IMR-90 (cell line): ENCODE measurements around the gene COL25A1. TPM values are rescaled to one million over a fixed set of nuclear protein-coding genes. Genes with fewer than 3 reads are reported as not detected.

Source experiments
- ATAC-seq: fragments of 200-7000 bp; cut with Tn5 transposase; 2 replicates; pipeline ENCODE4 v1.9.1; 2020; ENCODE audit warnings: low read depth, mild to moderate bottlenecking, moderate library complexity
- BruUV-seq: library from RNA; stranded (reverse); fragments of 400-500 nt; replicated peaks from 2 replicates; lab custom pipeline; 2021; lab: Mats Ljungman, UMichigan
- CTCF ChIA-PET: fragments of 300-600 bp; formaldehyde crosslinking; extraction: SDS; loops from one replicate; lab custom pipeline; 2021; ENCODE audit warnings: antibody characterized with exemption; lab: Yijun Ruan, JAX
- POLR2A ChIA-PET: fragments of 300-600 bp; sonication (Branson Sonifier 250); formaldehyde crosslinking; loops from one replicate; lab custom pipeline; 2022; ENCODE audit warnings: antibody characterized with exemption; ENCODE audit not compliant: unreplicated experiment; lab: Charles Lee
- DNase-seq: peaks from one replicate; pipeline ENCODE4 v3.0.0; 2013
- H2AFZ ChIP-seq: replicated peaks from 2 replicates; pipeline ENCODE3; 2013; ENCODE audit warnings: low read length, mild to moderate bottlenecking; ENCODE audit not compliant: poor library complexity
- H2AK5ac ChIP-seq: 2 replicates; pipeline ENCODE4 v1.6.1; 2013; ENCODE audit warnings: low read depth, low read length, inconsistent platforms
- H2AK9ac ChIP-seq: replicated peaks from 2 replicates; pipeline ENCODE3; 2013; ENCODE audit warnings: mild to moderate bottlenecking, low read depth, low read length, moderate library complexity; ENCODE audit not compliant: poor library complexity
- H2BK120ac ChIP-seq: 2 replicates; pipeline ENCODE4 v1.6.1; 2013; ENCODE audit warnings: low read depth, low read length, inconsistent platforms
- H2BK15ac ChIP-seq: 3 replicates; pipeline ENCODE4 v1.6.1; 2013; ENCODE audit warnings: low read depth, low read length, inconsistent platforms
- H2BK20ac ChIP-seq: 2 replicates; pipeline ENCODE4 v1.6.1; 2013; ENCODE audit warnings: low read depth, mild to moderate bottlenecking, inconsistent platforms, low read length, moderate library complexity
- H2BK5ac ChIP-seq: 2 replicates; pipeline ENCODE4 v1.6.1; 2013; ENCODE audit warnings: mild to moderate bottlenecking, low read depth, low read length, inconsistent platforms; ENCODE audit not compliant: poor library complexity, severe bottlenecking
- H3K14ac ChIP-seq: replicated peaks from 2 replicates; pipeline ENCODE4 v1.6.1; 2013; ENCODE audit warnings: low read depth, low read length, inconsistent platforms
- H3K18ac ChIP-seq: 2 replicates; pipeline ENCODE4 v1.6.1; 2013; ENCODE audit warnings: low read depth, low read length, control low read depth
- H3K23ac ChIP-seq: 2 replicates; pipeline ENCODE4 v1.6.1; 2013; ENCODE audit warnings: low read depth, low read length, inconsistent platforms
- H3K27ac ChIP-seq: 2 replicates; pipeline ENCODE4 v1.5.1; 2013; ENCODE audit warnings: mild to moderate bottlenecking, control low read depth, low read length; ENCODE audit not compliant: insufficient read depth
- H3K27me3 ChIP-seq: 2 replicates; pipeline ENCODE4 v1.6.1; 2013; ENCODE audit warnings: low read length; ENCODE audit not compliant: control insufficient read depth, insufficient read depth
- H3K36me3 ChIP-seq: 2 replicates; pipeline ENCODE4 v1.6.1; 2013; ENCODE audit warnings: low read length, mixed read lengths; ENCODE audit not compliant: control insufficient read depth, insufficient read depth
- H3K4ac ChIP-seq: 2 replicates; pipeline ENCODE4 v1.6.1; 2013; ENCODE audit warnings: low read depth, low read length, inconsistent platforms
- H3K4me1 ChIP-seq: 2 replicates; pipeline ENCODE4 v1.6.1; 2013; ENCODE audit warnings: low read length, mixed read lengths; ENCODE audit not compliant: control insufficient read depth, insufficient read depth
- H3K4me2 ChIP-seq: 2 replicates; pipeline ENCODE4 v1.6.1; 2013; ENCODE audit warnings: low read depth, mild to moderate bottlenecking, control low read depth, low read length, moderate library complexity
- H3K4me3 ChIP-seq: 2 replicates; pipeline ENCODE4 v1.5.1; 2013; ENCODE audit warnings: low read depth, mild to moderate bottlenecking, control low read depth, low read length, moderate library complexity; ENCODE audit not compliant: insufficient read depth
- H3K56ac ChIP-seq: 2 replicates; pipeline ENCODE4 v1.6.1; 2013; ENCODE audit warnings: low read length, inconsistent platforms; ENCODE audit not compliant: insufficient read depth; ENCODE audit errors: extremely low read depth
- H3K79me1 ChIP-seq, 2 experiments: 2 replicates each; pipeline ENCODE4 v1.6.1; 2013; ENCODE audit warnings: low read length in 2 of 2, inconsistent platforms in 1 of 2, low read depth in 1 of 2
- H3K9ac ChIP-seq: 2 replicates; pipeline ENCODE4 v1.6.1; 2013; ENCODE audit warnings: low read depth, low read length, control low read depth
- H3K9me1 ChIP-seq: 2 replicates; pipeline ENCODE4 v1.6.1; 2013; ENCODE audit warnings: low read length, inconsistent platforms; ENCODE audit not compliant: insufficient read depth
- H3K9me3 ChIP-seq: 2 replicates; pipeline ENCODE4 v1.6.1; 2013; ENCODE audit warnings: low read length; ENCODE audit not compliant: control insufficient read depth, insufficient read depth
- H4K20me1 ChIP-seq: 2 replicates; pipeline ENCODE4 v1.6.1; 2013; ENCODE audit warnings: low read length, inconsistent platforms; ENCODE audit not compliant: insufficient read depth
- H4K5ac ChIP-seq: 2 replicates; pipeline ENCODE4 v1.6.1; 2013; ENCODE audit warnings: mild to moderate bottlenecking, low read depth, low read length, control low read depth
- H4K8ac ChIP-seq, 2 experiments: 2 replicates each; pipeline ENCODE4 v1.6.1; 2013; ENCODE audit warnings: low read depth in 2 of 2, low read length in 2 of 2, control low read depth in 1 of 2, inconsistent platforms in 1 of 2
- H4K91ac ChIP-seq: 2 replicates; pipeline ENCODE4 v1.6.1; 2013; ENCODE audit warnings: low read depth, low read length, inconsistent platforms; ENCODE audit not compliant: insufficient read depth
- BHLHE40 ChIP-seq: fragments of 150-350 bp; IDR thresholded peaks from 2 replicates; pipeline ENCODE4 v1.6.1; 2016; ENCODE audit warnings: mild to moderate bottlenecking, low read depth, low read length
- CTCF ChIP-seq: conservative IDR thresholded peaks from 2 replicates; pipeline ENCODE4 v1.5.1; 2012; ENCODE audit warnings: mild to moderate bottlenecking, low read depth, low read length, improper control_type of control experiment
- RAD21 ChIP-seq: IDR thresholded peaks from 2 replicates; pipeline ENCODE4 v1.6.1; 2012; ENCODE audit warnings: low read length, improper control_type of control experiment
- RFX5 ChIP-seq: IDR thresholded peaks from 2 replicates; pipeline ENCODE4 v1.8.0; 2012; ENCODE audit warnings: low read depth, mild to moderate bottlenecking, low read length, moderate library complexity
- SMC3 ChIP-seq: fragments of 150-350 bp; IDR thresholded peaks from 2 replicates; pipeline ENCODE4 v1.6.1; 2016; ENCODE audit warnings: low read depth, mild to moderate bottlenecking, antibody characterized with exemption, low read length, moderate library complexity
- USF2 ChIP-seq: fragments of 150-350 bp; IDR thresholded peaks from 2 replicates; pipeline ENCODE4 v1.6.1; 2017; ENCODE audit warnings: mild to moderate bottlenecking, antibody characterized with exemption, low read length, low read depth
- WGBS, 2 experiments: methylation state at CpG; one replicate each; pipeline versions ENCODE4 v1.1.5 to v1.1.7; 2013; ENCODE audit warnings: missing lambda C conversion rate in 2 of 2; ENCODE audit not compliant: insufficient read length in 1 of 2; ENCODE audit errors: extremely low coverage in 2 of 2; 5-methylcytosine and 5-hydroxymethylcytosine counted together
- dilution Hi-C: fragments of 300-500 bp; cut with HindIII; formaldehyde crosslinking; loops from one replicate; pipeline ENCODE4 v1.14.3; 2018; ENCODE audit warnings: low sequenced_read_pairs; ENCODE audit not compliant: unreplicated experiment
- in situ Hi-C: fragments of 300-500 bp; cut with MboI; formaldehyde crosslinking; loops from 3 replicates; pipeline ENCODE4 v1.14.3; 2019; ENCODE audit warnings: low sequenced_read_pairs, inconsistent platforms, mixed read lengths
- intact Hi-C: fragments of 100-400 bp; cut with micrococcal nuclease; formaldehyde crosslinking; loops from 2 replicates; pipeline ENCODE4 v1.10.0; 2022
- polyA plus RNA-seq, 3 experiments: library from polyadenylated mRNA; depleted of rRNA; stranded (reverse); fragments of >200 nt; gene quantifications; 2 replicates each; pipeline ENCODE4 v1.2.3, GENCODE V29; 2012; ENCODE audit warnings: low replicate concordance in 1 of 3
- total RNA-seq: library from RNA; depleted of rRNA; stranded (reverse); fragments of >200 nt; gene quantifications from 2 replicates; pipeline ENCODE4 v1.2.3, GENCODE V29; 2012

COL25A1 gene
- total and polyA plus RNA-seq, 2 of the 4 experiments (the other 2 are of a cell fraction): under 0.01 to 0.05 TPM

GRCh38 chr4:109053257-109053656 lies 249.2 kb downstream of the COL25A1 start:
- no peak overlapping the region for H3K23ac ChIP-seq
- no peak overlapping the region for H2AK5ac ChIP-seq
- H4K91ac ChIP-seq: no peak overlapping the region
- no peaks in the 10 kb centered on the region for H3K9me1 ChIP-seq
- ChIA-PET POLR2A (no interaction called here), CTCF (no interaction called here)
- H3K9ac ChIP-seq: no peak overlapping the region
- WGBS, 2 experiments: no CpG with 5 or more reads among the region's 5 CpGs
- no peak overlapping the region for H2AK9ac ChIP-seq
- in situ Hi-C loops (no loop called here), dilution Hi-C loops (no loop called here), intact Hi-C loops (no loop called here)
- no peak overlapping the region for H2AFZ ChIP-seq
- DNase-seq (no peak), ATAC-seq (no peak)
- H3K4ac ChIP-seq: no peak overlapping the region
- H3K4me1 ChIP-seq: no peaks in the 10 kb centered on the region
- no peak overlapping the region for H2BK120ac ChIP-seq
- H3K27ac ChIP-seq: no peak overlapping the region
- H4K8ac ChIP-seq: no peak overlapping the region
- TF ChIP-seq USF2: no peak
- TF ChIP-seq SMC3: no peak
- no peak for TF ChIP-seq BHLHE40
- TF ChIP-seq RAD21: no peak
- TF ChIP-seq RFX5: no peak
- TF ChIP-seq CTCF: no peak
- no peaks in the 10 kb centered on the region for H3K79me1 ChIP-seq
- no peak overlapping the region for H3K18ac ChIP-seq
- no peaks in the 10 kb centered on the region for H3K9me3 ChIP-seq
- no peaks in the 10 kb centered on the region for H4K20me1 ChIP-seq
- no peak overlapping the region for H3K56ac ChIP-seq
- no peak overlapping the region for H2BK20ac ChIP-seq
- BruUV-seq: no TSS peak
- no peak overlapping the region for H4K5ac ChIP-seq
- H3K27me3 ChIP-seq: no peaks in the 10 kb centered on the region
- H2BK15ac ChIP-seq: no peak overlapping the region
- H3K4me3 ChIP-seq: no peak overlapping the region
- no peak overlapping the region for H2BK5ac ChIP-seq
- no peaks in the 10 kb centered on the region for H3K36me3 ChIP-seq
- no peak overlapping the region for H3K14ac ChIP-seq
- no peak overlapping the region for H3K4me2 ChIP-seq
